H9 (cell line): Measurements from ENCODE around the gene CDH1. TPM values are rescaled to one million over a fixed set of nuclear protein-coding genes. Genes with fewer than 3 reads are reported as not detected.

Source experiments
- DNase-seq: peaks from one replicate; pipeline ENCODE4 v3.0.0-alpha.2; 2017
- H2AFZ ChIP-seq: one replicate; pipeline ENCODE4 v1.6.1; 2013; ENCODE audit warnings: mild to moderate bottlenecking, low read length, control low read depth, moderate library complexity
- H2AK5ac ChIP-seq: 2 replicates; pipeline ENCODE4 v1.6.1; 2013; ENCODE audit warnings: low read length, control low read depth, mixed read lengths; ENCODE audit not compliant: insufficient read length
- H2BK120ac ChIP-seq: one replicate; pipeline ENCODE4 v1.6.1; 2013; ENCODE audit warnings: low read depth, mild to moderate bottlenecking, low read length, control low read depth, inconsistent platforms; ENCODE audit not compliant: poor library complexity, severe bottlenecking
- H2BK12ac ChIP-seq: 2 replicates; pipeline ENCODE4 v1.6.1; 2013; ENCODE audit warnings: low read length, control low read depth, mixed read lengths, low read depth; ENCODE audit not compliant: insufficient read length
- H2BK15ac ChIP-seq: 2 replicates; pipeline ENCODE4 v1.6.1; 2013; ENCODE audit warnings: low read depth, low read length, control low read depth
- H2BK20ac ChIP-seq: one replicate; pipeline ENCODE4 v1.6.1; 2013; ENCODE audit warnings: low read depth, mild to moderate bottlenecking, low read length, control low read depth, inconsistent platforms; ENCODE audit not compliant: poor library complexity, severe bottlenecking
- H2BK5ac ChIP-seq: 2 replicates; pipeline ENCODE4 v1.6.1; 2013; ENCODE audit warnings: low read length, control low read depth, mixed read lengths; ENCODE audit not compliant: insufficient read length
- H3K14ac ChIP-seq: 2 replicates; pipeline ENCODE4 v1.6.1; 2013; ENCODE audit warnings: low read length, control low read depth; ENCODE audit not compliant: insufficient read depth
- H3K18ac ChIP-seq: 2 replicates; pipeline ENCODE4 v1.6.1; 2013; ENCODE audit warnings: low read depth, mild to moderate bottlenecking, mixed read lengths, low read length, control low read depth; ENCODE audit not compliant: insufficient read length
- H3K23ac ChIP-seq: 2 replicates; pipeline ENCODE4 v1.6.1; 2013; ENCODE audit warnings: low read length, control low read depth, mixed read lengths, low read depth; ENCODE audit not compliant: insufficient read length
- H3K23me2 ChIP-seq: 2 replicates; pipeline ENCODE4 v1.6.1; 2013; ENCODE audit warnings: low read depth, mild to moderate bottlenecking, mixed read lengths, low read length, control low read depth; ENCODE audit not compliant: insufficient read length, poor library complexity, severe bottlenecking
- H3K27ac ChIP-seq: 2 replicates; pipeline ENCODE4 v1.5.1; 2013; ENCODE audit warnings: low read length, control low read depth, mixed read lengths, low read depth; ENCODE audit not compliant: insufficient read length
- H3K27me3 ChIP-seq: 2 replicates; pipeline ENCODE4 v1.6.1; 2013; ENCODE audit warnings: low read length, control low read depth, inconsistent platforms; ENCODE audit not compliant: insufficient read depth
- H3K4ac ChIP-seq: 2 replicates; pipeline ENCODE4 v1.6.1; 2013; ENCODE audit warnings: low read depth, mild to moderate bottlenecking, control low read depth, inconsistent platforms, low read length, moderate library complexity
- H3K4me1 ChIP-seq: 2 replicates; pipeline ENCODE4 v1.6.1; 2013; ENCODE audit warnings: low read length, control low read depth, inconsistent platforms; ENCODE audit not compliant: insufficient read depth
- H3K4me2 ChIP-seq: 2 replicates; pipeline ENCODE4 v1.6.1; 2013; ENCODE audit warnings: low read length, control low read depth, mixed read lengths; ENCODE audit not compliant: insufficient read length, insufficient read depth
- H3K56ac ChIP-seq: 2 replicates; pipeline ENCODE4 v1.6.1; 2013; ENCODE audit warnings: low read depth, mild to moderate bottlenecking, mixed read lengths, low read length, control low read depth; ENCODE audit not compliant: insufficient read length
- H3K79me1 ChIP-seq: 2 replicates; pipeline ENCODE4 v1.6.1; 2013; ENCODE audit warnings: low read depth, mild to moderate bottlenecking, moderate library complexity, low read length, control low read depth, inconsistent platforms; ENCODE audit not compliant: insufficient read depth, poor library complexity, severe bottlenecking
- H3K79me2 ChIP-seq: 2 replicates; pipeline ENCODE4 v1.6.1; 2013; ENCODE audit warnings: low read length, control low read depth, inconsistent platforms; ENCODE audit not compliant: insufficient read depth
- H3K9ac ChIP-seq: 2 replicates; pipeline ENCODE4 v1.6.1; 2013; ENCODE audit warnings: low read length, control low read depth, mixed read lengths; ENCODE audit not compliant: insufficient read length; ENCODE audit errors: extremely low read depth
- H3K9me3 ChIP-seq: one replicate; pipeline ENCODE4 v1.6.1; 2013; ENCODE audit warnings: low read depth, low read length, inconsistent platforms; ENCODE audit not compliant: control insufficient read depth
- H3T11ph ChIP-seq: one replicate; pipeline ENCODE4 v1.6.1; 2013; ENCODE audit warnings: mild to moderate bottlenecking, low read length, control low read depth, inconsistent platforms
- H4K20me1 ChIP-seq: one replicate; pipeline ENCODE4 v1.6.1; 2013; ENCODE audit not compliant: control insufficient read depth, insufficient read length, insufficient read depth
- H4K5ac ChIP-seq: 2 replicates; pipeline ENCODE4 v1.6.1; 2013; ENCODE audit warnings: low read depth, mild to moderate bottlenecking, mixed read lengths, low read length, control low read depth; ENCODE audit not compliant: insufficient read length
- H4K8ac ChIP-seq: replicated peaks from 2 replicates; pipeline ENCODE4 v1.6.1; 2013; ENCODE audit warnings: low read length, control low read depth, mixed read lengths, low read depth; ENCODE audit not compliant: insufficient read length
- H4K91ac ChIP-seq: 2 replicates; pipeline ENCODE4 v1.6.1; 2013; ENCODE audit warnings: low read depth, mild to moderate bottlenecking, moderate library complexity, mixed read lengths, low read length, control low read depth; ENCODE audit not compliant: insufficient read length
- H3K27ac Mint-ChIP-seq, 3 experiments: 2 replicates in 2 of 3; 3 replicates in 1 of 3; pipeline ENCODE4 v1.8.0; 2020 to 2021; ENCODE audit warnings: mixed read lengths in 3 of 3, mild to moderate bottlenecking in 1 of 3, moderate library complexity in 1 of 3
- H3K27me3 Mint-ChIP-seq: 2 replicates; pipeline ENCODE4 v1.8.0; 2021; ENCODE audit warnings: low read depth, mild to moderate bottlenecking, moderate library complexity, mixed read lengths
- H3K36me3 Mint-ChIP-seq, 3 experiments: 2 replicates in 2 of 3; 3 replicates in 1 of 3; pipeline ENCODE4 v1.8.0; 2020 to 2021; ENCODE audit warnings: low read depth in 3 of 3, mixed read lengths in 3 of 3; ENCODE audit not compliant: insufficient read depth in 1 of 3
- H3K4me1 Mint-ChIP-seq, 2 experiments: 2 replicates each; pipeline ENCODE4 v1.8.0; 2020; ENCODE audit warnings: mixed read lengths in 2 of 2
- H3K4me3 Mint-ChIP-seq, 2 experiments: 2 replicates in 1 of 2; 3 replicates in 1 of 2; pipeline ENCODE4 v1.8.0; 2020 to 2021; ENCODE audit warnings: mild to moderate bottlenecking in 2 of 2, mixed read lengths in 2 of 2, moderate library complexity in 1 of 2
- H3K9me3 Mint-ChIP-seq, 2 experiments: 2 replicates in 1 of 2; 3 replicates in 1 of 2; pipeline ENCODE4 v1.8.0; 2020; ENCODE audit warnings: mild to moderate bottlenecking in 2 of 2, mixed read lengths in 2 of 2, moderate library complexity in 1 of 2
- WGBS: extraction: QIAGEN DNeasy Blood & Tissue Kit; methylation state at CpG from one replicate; pipeline ENCODE4 v1.1.7; 2013; ENCODE audit warnings: missing lambda C conversion rate, low lambda C conversion rate, mixed read lengths; ENCODE audit not compliant: insufficient read length; ENCODE audit errors: extremely low coverage; 5-methylcytosine and 5-hydroxymethylcytosine counted together
- total RNA-seq: library from RNA; stranded (reverse); gene quantifications from 2 replicates; pipeline ENCODE4 v1.2.1, GENCODE V29; 2021
- TF ChIP-seq, protein P1 (sequence below): fragments of 200-600 bp; sonication (generic); conservative IDR thresholded peaks from 3 replicates; pipeline ENCODE4 v1.8.0; 2021; ENCODE audit warnings: antibody characterized with exemption, mild to moderate bottlenecking

The CDH1 gene
- total RNA-seq, 1 experiment from 2014 or later = 237 TPM

DNA sequence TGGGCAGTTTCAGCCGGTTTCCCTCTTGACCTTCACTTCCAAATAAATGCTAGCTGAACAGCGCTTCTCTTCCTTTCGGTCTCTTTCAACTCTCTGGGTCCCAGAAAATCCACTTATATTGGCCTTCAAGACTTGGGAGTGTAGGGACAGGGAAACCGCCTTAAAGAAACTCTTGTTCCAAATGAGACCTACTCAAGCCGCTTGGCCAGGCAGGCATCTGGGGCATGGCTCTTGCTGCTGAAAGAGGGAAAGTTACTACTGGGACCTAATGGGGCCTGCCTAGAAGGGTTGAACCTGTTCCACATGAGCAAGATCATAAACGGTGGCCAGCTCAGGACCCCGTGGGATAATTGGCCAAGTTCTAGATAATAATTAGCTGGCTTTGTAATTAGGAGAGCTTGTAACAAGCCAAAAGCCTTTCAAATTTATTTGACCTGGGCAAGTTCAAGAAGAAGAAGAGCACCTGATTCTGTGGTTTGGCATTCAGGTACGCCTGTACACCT lies 13.2 kb downstream of the CDH1 start:
- Mint-ChIP-seq H3K36me3 (peaks cover 10 to 50% (median 43%) of the 10 kb centered on the region in 3 experiments; a peak in 6 of 7 replicates), H3K4me3 (no peak overlapping the region), H3K4me1 (peaks cover 48 to 57% of the 10 kb centered on the region in 2 experiments), H3K27me3 (no peaks in the 10 kb centered on the region; the same call in 1 of the 2 replicates), H3K9me3 (no peaks in the 10 kb centered on the region), H3K27ac (peak overlapping the region; percentile 25 to 70 (median 52); a peak in 3 of 7 replicates)
- H3K23me2 ChIP-seq = no peaks in the 10 kb centered on the region
- no peaks in the 10 kb centered on the region for H4K20me1 ChIP-seq
- H3K23ac ChIP-seq = no peak overlapping the region
- no peak overlapping the region for H3K56ac ChIP-seq
- H2BK15ac ChIP-seq = no peak overlapping the region
- no peak overlapping the region for H4K5ac ChIP-seq
- H4K91ac ChIP-seq = no peak overlapping the region
- H2BK120ac ChIP-seq = no peak overlapping the region
- H3K27me3 ChIP-seq = no peaks in the 10 kb centered on the region
- H3K9ac ChIP-seq = no peak overlapping the region
- no peak overlapping the region for H3K18ac ChIP-seq
- H2BK12ac ChIP-seq = no peak overlapping the region
- H3K27ac ChIP-seq = no peak overlapping the region
- H3K4me2 ChIP-seq = no peak overlapping the region
- no peak overlapping the region for H2BK20ac ChIP-seq
- no peak overlapping the region for H2BK5ac ChIP-seq
- WGBS = no CpG with 5 or more reads among the region's 8 CpGs
- no peaks in the 10 kb centered on the region for H3K79me1 ChIP-seq
- H3K4ac ChIP-seq = no peak overlapping the region
- H3K14ac ChIP-seq = no peak overlapping the region; the same call in 1 of the 2 replicates
- no peak overlapping the region for H2AK5ac ChIP-seq
- no peak overlapping the region for H3T11ph ChIP-seq
- TF ChIP-seq, protein P1, sequence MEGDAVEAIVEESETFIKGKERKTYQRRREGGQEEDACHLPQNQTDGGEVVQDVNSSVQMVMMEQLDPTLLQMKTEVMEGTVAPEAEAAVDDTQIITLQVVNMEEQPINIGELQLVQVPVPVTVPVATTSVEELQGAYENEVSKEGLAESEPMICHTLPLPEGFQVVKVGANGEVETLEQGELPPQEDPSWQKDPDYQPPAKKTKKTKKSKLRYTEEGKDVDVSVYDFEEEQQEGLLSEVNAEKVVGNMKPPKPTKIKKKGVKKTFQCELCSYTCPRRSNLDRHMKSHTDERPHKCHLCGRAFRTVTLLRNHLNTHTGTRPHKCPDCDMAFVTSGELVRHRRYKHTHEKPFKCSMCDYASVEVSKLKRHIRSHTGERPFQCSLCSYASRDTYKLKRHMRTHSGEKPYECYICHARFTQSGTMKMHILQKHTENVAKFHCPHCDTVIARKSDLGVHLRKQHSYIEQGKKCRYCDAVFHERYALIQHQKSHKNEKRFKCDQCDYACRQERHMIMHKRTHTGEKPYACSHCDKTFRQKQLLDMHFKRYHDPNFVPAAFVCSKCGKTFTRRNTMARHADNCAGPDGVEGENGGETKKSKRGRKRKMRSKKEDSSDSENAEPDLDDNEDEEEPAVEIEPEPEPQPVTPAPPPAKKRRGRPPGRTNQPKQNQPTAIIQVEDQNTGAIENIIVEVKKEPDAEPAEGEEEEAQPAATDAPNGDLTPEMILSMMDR = no peak
- H3K79me2 ChIP-seq = peaks cover 7% of the 10 kb centered on the region; the same call in 1 of the 2 replicates
- H3K4me1 ChIP-seq = peaks cover 4% of the 10 kb centered on the region; the same call in 1 of the 2 replicates
- H3K9me3 ChIP-seq = no peaks in the 10 kb centered on the region
- H4K8ac ChIP-seq = no peak overlapping the region
- no peak overlapping the region for H2AFZ ChIP-seq
- no peak for DNase-seq
